ENCODE measurements around the gene RNF19B. TPM values are rescaled to one million over a fixed set of nuclear protein-coding genes. Genes with fewer than 3 reads are reported as not detected.

The RNF19B gene
- total RNA-seq, 2 experiments from 2014 or later: 12.5 to 13.3 TPM

- no peak for DNase-seq
- intact Hi-C loops (cut with micrococcal nuclease): no loop called here
- Mint-ChIP-seq H3K9me3 (no peaks in the 10 kb centered on the region), H3K4me1 (ENCODE audit: low read depth) (peaks cover 9% of the 10 kb centered on the region), H3K27me3 (ENCODE audit: low read depth) (peaks cover 42% of the 10 kb centered on the region), H3K36me3 (ENCODE audit: low read depth) (no peaks in the 10 kb centered on the region), H3K27ac (no peak overlapping the region), H3K4me3 (no peak overlapping the region)
- CTCF ChIA-PET: no interaction called here
Measured at GRCh38 chr1:32896451-32896850, 68.2 kb downstream of the RNF19B start.

- no peak for DNase-seq
- intact Hi-C loops (cut with micrococcal nuclease): no loop called here
- Mint-ChIP-seq H3K36me3 (ENCODE audit: low read depth) (no peaks in the 10 kb centered on the region), H3K4me3 (no peak overlapping the region), H3K4me1 (ENCODE audit: low read depth) (peaks cover 8% of the 10 kb centered on the region), H3K9me3 (no peaks in the 10 kb centered on the region), H3K27ac (no peak overlapping the region), H3K27me3 (ENCODE audit: low read depth) (peaks cover 43% of the 10 kb centered on the region)
- CTCF ChIA-PET: interaction anchor here (0.6 to 1.6 kb wide), 3 partner anchors 9 to 494 kb away, joined by 3 to 4 read pairs (median 3); partner anchors contain the start of gene HPCA
Measured at GRCh38 chr1:32895325-32896215, 69.0 kb downstream of the RNF19B start.

- CTCF ChIA-PET: interaction anchor here (1.0 to 1.6 kb wide), 2 partner anchors 8 to 493 kb away, joined by 3 read pairs; partner anchors contain the start of gene HPCA
- intact Hi-C loops (cut with micrococcal nuclease): no loop called here
- no peak overlapping the region for H3K27ac Mint-ChIP-seq
- H3K4me1 Mint-ChIP-seq (ENCODE audit: low read depth): peaks cover 7% of the 10 kb centered on the region
- peaks cover 40% of the 10 kb centered on the region for H3K27me3 Mint-ChIP-seq (ENCODE audit: low read depth)
- no peak for DNase-seq
- H3K4me3 Mint-ChIP-seq: no peak overlapping the region
- H3K36me3 Mint-ChIP-seq (ENCODE audit: low read depth): no peaks in the 10 kb centered on the region
- no peaks in the 10 kb centered on the region for H3K9me3 Mint-ChIP-seq
Measured at GRCh38 chr1:32894681-32895080, 69.9 kb downstream of the RNF19B start.

- Mint-ChIP-seq H3K9me3 (no peaks in the 10 kb centered on the region), H3K4me1 (ENCODE audit: low read depth) (peaks cover 7% of the 10 kb centered on the region), H3K4me3 (peak overlapping the region; percentile 43), H3K36me3 (ENCODE audit: low read depth) (no peaks in the 10 kb centered on the region), H3K27me3 (ENCODE audit: low read depth) (peaks cover 44% of the 10 kb centered on the region), H3K27ac (no peak overlapping the region)
- DNase-seq: no peak
- CTCF ChIA-PET: interaction anchor here (1.6 kb wide), 1 partner anchor 492 kb away, joined by 3 read pairs; no protein-coding TSS in a partner anchor
- intact Hi-C loops (cut with micrococcal nuclease): no loop called here
Measured at GRCh38 chr1:32894019-32894600, 70.5 kb downstream of the RNF19B start.

- peak; percentile 23 for DNase-seq
- Mint-ChIP-seq H3K27ac (no peak overlapping the region), H3K4me1 (ENCODE audit: low read depth) (peaks cover 7% of the 10 kb centered on the region), H3K4me3 (peak overlapping the region; percentile 48), H3K27me3 (ENCODE audit: low read depth) (peaks cover 45% of the 10 kb centered on the region), H3K9me3 (no peaks in the 10 kb centered on the region), H3K36me3 (ENCODE audit: low read depth) (no peaks in the 10 kb centered on the region)
- CTCF ChIA-PET: interaction anchor here (0.9 to 1.9 kb wide), 8 partner anchors 9 to 491 kb away, joined by 3 to 10 read pairs (median 3); no protein-coding TSS in a partner anchor
- intact Hi-C loops (cut with micrococcal nuclease): no loop called here
Measured at GRCh38 chr1:32893198-32894018, 71.2 kb downstream of the RNF19B start.

GRCh38 chr1:32892368-32893197 is 72.0 kb downstream of the RNF19B start:
- Mint-ChIP-seq H3K27me3 (ENCODE audit: low read depth) (peaks cover 48% of the 10 kb centered on the region), H3K4me3 (peak overlapping the region; percentile 14), H3K4me1 (ENCODE audit: low read depth) (peaks cover 7% of the 10 kb centered on the region), H3K27ac (no peak overlapping the region), H3K36me3 (ENCODE audit: low read depth) (no peaks in the 10 kb centered on the region), H3K9me3 (no peaks in the 10 kb centered on the region)
- intact Hi-C loops (cut with micrococcal nuclease): no loop called here
- CTCF ChIA-PET: interaction anchor here (0.5 to 1.9 kb wide), 12 partner anchors 9 to 579 kb away, joined by 3 to 10 read pairs (median 4); no protein-coding TSS in a partner anchor
- peak; percentile 47 for DNase-seq

- Mint-ChIP-seq H3K27me3 (ENCODE audit: low read depth) (peaks cover 57% of the 10 kb centered on the region), H3K4me1 (ENCODE audit: low read depth) (peaks cover 7% of the 10 kb centered on the region), H3K27ac (no peak overlapping the region), H3K4me3 (no peak overlapping the region), H3K36me3 (ENCODE audit: low read depth) (no peaks in the 10 kb centered on the region), H3K9me3 (no peaks in the 10 kb centered on the region)
- CTCF ChIA-PET: interaction anchor here (1.0 to 1.9 kb wide), 9 partner anchors 11 to 579 kb away, joined by 3 to 10 read pairs (median 4); no protein-coding TSS in a partner anchor
- no peak for DNase-seq
- intact Hi-C loops (cut with micrococcal nuclease): no loop called here
Measured at GRCh38 chr1:32891630-32892029, 73.0 kb downstream of the RNF19B start.

- Mint-ChIP-seq H3K36me3 (ENCODE audit: low read depth) (no peaks in the 10 kb centered on the region), H3K4me3 (no peak overlapping the region), H3K27me3 (ENCODE audit: low read depth) (peaks cover 55% of the 10 kb centered on the region), H3K9me3 (no peaks in the 10 kb centered on the region), H3K27ac (no peak overlapping the region), H3K4me1 (ENCODE audit: low read depth) (peaks cover 7% of the 10 kb centered on the region)
- DNase-seq: no peak
- CTCF ChIA-PET: interaction anchor here (1.0 to 1.8 kb wide), 4 partner anchors 11 to 29 kb away, joined by 3 to 5 read pairs (median 4); no protein-coding TSS in a partner anchor
- intact Hi-C loops (cut with micrococcal nuclease): no loop called here
Measured at GRCh38 chr1:32891241-32891570, 73.4 kb downstream of the RNF19B start.

GRCh38 chr1:32890516-32891240 is 73.9 kb downstream of the RNF19B start:
- H3K4me1 Mint-ChIP-seq (ENCODE audit: low read depth): peaks cover 7% of the 10 kb centered on the region
- H3K27me3 Mint-ChIP-seq (ENCODE audit: low read depth): peaks cover 54% of the 10 kb centered on the region
- intact Hi-C loops (cut with micrococcal nuclease): no loop called here
- no peaks in the 10 kb centered on the region for H3K36me3 Mint-ChIP-seq (ENCODE audit: low read depth)
- no peak for DNase-seq
- CTCF ChIA-PET: interaction anchor here (1.0 kb wide), 2 partner anchors 10 to 19 kb away, joined by 3 to 5 read pairs; no protein-coding TSS in a partner anchor
- H3K9me3 Mint-ChIP-seq: no peaks in the 10 kb centered on the region
- H3K27ac Mint-ChIP-seq: no peak overlapping the region
- H3K4me3 Mint-ChIP-seq: no peak overlapping the region

- CTCF ChIA-PET: interaction anchor here (0.6 kb wide), 1 partner anchor 224 kb away, joined by 8 read pairs; no protein-coding TSS in a partner anchor
- H3K4me3 Mint-ChIP-seq: no peak overlapping the region
- no peaks in the 10 kb centered on the region for H3K36me3 Mint-ChIP-seq (ENCODE audit: low read depth)
- intact Hi-C loops (cut with micrococcal nuclease): no loop called here
- H3K4me1 Mint-ChIP-seq (ENCODE audit: low read depth): peaks cover 10% of the 10 kb centered on the region
- no peak overlapping the region for H3K27ac Mint-ChIP-seq
- DNase-seq: no peak
- no peaks in the 10 kb centered on the region for H3K9me3 Mint-ChIP-seq
- peaks cover 62% of the 10 kb centered on the region for H3K27me3 Mint-ChIP-seq (ENCODE audit: low read depth)
Measured at GRCh38 chr1:32889731-32890278, 74.8 kb downstream of the RNF19B start.
